Peyer's patch (tissue), 4 donors: ENCODE measurements around the gene ANKRD44.

ENCODE experiments used
- POLR2A ChIP-seq, 2 donors: fragments of 450-650 bp; IDR thresholded peaks; one replicate each; pipeline ENCODE4 v1.5.1; 2017; ENCODE audit warnings: antibody characterized with exemption in 2 of 2, mild to moderate bottlenecking in 2 of 2, moderate library complexity in 2 of 2
- TF ChIP-seq, protein P1 (sequence below), 6 experiments: fragments of 450-650 bp in 4 of 6; fragments of 200-600 bp in 2 of 6; sonication (generic) in 1 of 6; IDR thresholded peaks; one replicate each; pipeline ENCODE4 v1.5.1; 2017 to 2019; ENCODE audit warnings: antibody characterized with exemption in 6 of 6, mild to moderate bottlenecking in 3 of 6, moderate library complexity in 1 of 6

DNA sequence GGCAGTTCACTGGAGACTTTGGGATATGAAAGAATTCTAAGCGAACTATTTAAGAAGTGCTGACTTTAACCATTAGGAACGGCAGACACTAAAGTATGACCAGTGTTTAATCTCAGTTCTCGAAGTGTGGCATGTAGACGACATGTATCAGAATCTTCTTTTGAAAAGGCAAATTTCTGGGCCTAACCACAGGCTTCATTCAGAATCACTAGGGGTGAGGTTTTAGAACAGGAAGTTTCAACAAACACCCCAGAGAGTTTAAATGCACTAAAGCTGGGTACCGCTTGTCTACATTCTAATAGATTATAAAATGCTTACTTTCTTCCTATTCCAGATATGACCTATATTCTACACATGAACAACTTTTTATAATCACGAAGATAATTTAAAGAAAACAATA is 180.3 kb downstream of the ANKRD44 start:
- TF ChIP-seq, protein P1, sequence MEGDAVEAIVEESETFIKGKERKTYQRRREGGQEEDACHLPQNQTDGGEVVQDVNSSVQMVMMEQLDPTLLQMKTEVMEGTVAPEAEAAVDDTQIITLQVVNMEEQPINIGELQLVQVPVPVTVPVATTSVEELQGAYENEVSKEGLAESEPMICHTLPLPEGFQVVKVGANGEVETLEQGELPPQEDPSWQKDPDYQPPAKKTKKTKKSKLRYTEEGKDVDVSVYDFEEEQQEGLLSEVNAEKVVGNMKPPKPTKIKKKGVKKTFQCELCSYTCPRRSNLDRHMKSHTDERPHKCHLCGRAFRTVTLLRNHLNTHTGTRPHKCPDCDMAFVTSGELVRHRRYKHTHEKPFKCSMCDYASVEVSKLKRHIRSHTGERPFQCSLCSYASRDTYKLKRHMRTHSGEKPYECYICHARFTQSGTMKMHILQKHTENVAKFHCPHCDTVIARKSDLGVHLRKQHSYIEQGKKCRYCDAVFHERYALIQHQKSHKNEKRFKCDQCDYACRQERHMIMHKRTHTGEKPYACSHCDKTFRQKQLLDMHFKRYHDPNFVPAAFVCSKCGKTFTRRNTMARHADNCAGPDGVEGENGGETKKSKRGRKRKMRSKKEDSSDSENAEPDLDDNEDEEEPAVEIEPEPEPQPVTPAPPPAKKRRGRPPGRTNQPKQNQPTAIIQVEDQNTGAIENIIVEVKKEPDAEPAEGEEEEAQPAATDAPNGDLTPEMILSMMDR (IDR thresholded peaks at IDR 0.05): no peak
- no peak for TF ChIP-seq POLR2A (IDR thresholded peaks at IDR 0.05)
